Thyroid gland (tissue), 4 donors: Measurements from ENCODE around the gene RGS1. TPM values are rescaled to one million over a fixed set of nuclear protein-coding genes. Genes with fewer than 3 reads are reported as not detected.

ENCODE experiments used
- DNase-seq, 2 donors: peaks; one replicate each; pipeline ENCODE4 v3.0.0-alpha.2; 2019
- H3K27ac ChIP-seq, 3 donors: fragments of 200-600 bp; sonication (generic); 1 replicate in 2 of 3; 2 replicates in 1 of 3; pipeline ENCODE4 v1.5.1; 2016 to 2019; ENCODE audit warnings: mild to moderate bottlenecking in 1 of 3, moderate library complexity in 1 of 3
- H3K27me3 ChIP-seq: fragments of 200-600 bp; sonication (generic); one replicate; pipeline ENCODE4 v1.5.1; 2019
- H3K36me3 ChIP-seq, 2 donors: fragments of 200-600 bp; sonication (generic); one replicate each; pipeline ENCODE4 v1.5.1; 2016 to 2019
- H3K4me1 ChIP-seq, 2 donors: fragments of 200-600 bp; sonication (generic); one replicate each; pipeline ENCODE4 v1.5.1; 2017 to 2019
- H3K4me3 ChIP-seq, 3 donors: fragments of 200-600 bp; sonication (generic); replicated peaks in 1 of 3; 1 replicate in 2 of 3; 2 replicates in 1 of 3; pipeline ENCODE4 v1.5.1; 2016; ENCODE audit warnings: mild to moderate bottlenecking in 1 of 3
- H3K9me3 ChIP-seq: fragments of 200-600 bp; sonication (generic); one replicate; pipeline ENCODE4 v1.5.1; 2017
- CTCF ChIP-seq, 6 experiments: fragments of 200-600 bp in 3 of 6; fragments of 450-650 bp in 3 of 6; sonication (generic) in 3 of 6; IDR thresholded peaks; one replicate each; pipeline ENCODE4 v1.5.1; 2016 to 2019; ENCODE audit warnings: antibody characterized with exemption in 6 of 6, mild to moderate bottlenecking in 2 of 6, inconsistent platforms in 1 of 6, moderate library complexity in 1 of 6
- POLR2A ChIP-seq, 2 donors: fragments of 450-650 bp; IDR thresholded peaks; one replicate each; pipeline ENCODE4 v1.6.1; 2017; ENCODE audit warnings: antibody characterized with exemption in 2 of 2, mild to moderate bottlenecking in 2 of 2, moderate library complexity in 1 of 2
- WGBS, 2 donors: methylation state at CpG; one replicate each; pipeline ENCODE4 v1.1.5; 2017; 5-methylcytosine and 5-hydroxymethylcytosine counted together
- intact Hi-C: fragments of 100-400 bp; cut with DNase I; formaldehyde crosslinking; loops from one replicate; pipeline ENCODE4 v1.15.1; 2023
- total RNA-seq, 4 donors: library from RNA; depleted of rRNA; stranded (reverse); fragments of >200 nt; gene quantifications; one replicate each; pipeline ENCODE4 v1.2.3, GENCODE V29; 2016

Gene RGS1
- total RNA-seq, 4 donors from 2014 or later = 19.7 to 32.6 (median 23.0) TPM

- DNase-seq = no peak
- TF ChIP-seq CTCF (IDR thresholded peaks at IDR 0.05) = no peak
- TF ChIP-seq POLR2A (IDR thresholded peaks at IDR 0.05) = no peak
- no peaks in the 10 kb centered on the region for H3K4me1 ChIP-seq
- WGBS, 2 donors = 84 to 85% methylated on average over 4 of the region's 4 CpGs
- no peaks in the 10 kb centered on the region for H3K36me3 ChIP-seq
- no peak overlapping the region for H3K27ac ChIP-seq
- H3K4me3 ChIP-seq = no peak overlapping the region
- H3K27me3 ChIP-seq = no peaks in the 10 kb centered on the region
- no peaks in the 10 kb centered on the region for H3K9me3 ChIP-seq
- intact Hi-C loops = loop anchor here (2.0 kb wide), 1 partner anchor 16 kb away; no protein-coding TSS in a partner anchor
These were observed 14.3 kb upstream of the RGS1 start for GRCh38 chr1:192561301-192561700.

- intact Hi-C loops = no loop called here
- H3K27me3 ChIP-seq = no peaks in the 10 kb centered on the region
- WGBS, 2 donors = 93 to 96% methylated on average over 3 of the region's 3 CpGs
- H3K4me1 ChIP-seq = no peaks in the 10 kb centered on the region
- H3K27ac ChIP-seq = no peak overlapping the region
- no peaks in the 10 kb centered on the region for H3K9me3 ChIP-seq
- no peak for DNase-seq
- H3K4me3 ChIP-seq = no peak overlapping the region
- H3K36me3 ChIP-seq = no peaks in the 10 kb centered on the region
- no peak for TF ChIP-seq POLR2A (IDR thresholded peaks at IDR 0.05)
These were observed 12.4 kb upstream of the RGS1 start for GRCh38 chr1:192563129-192563528.

- Histone ChIP-seq H3K9me3 (no peaks in the 10 kb centered on the region), H3K4me1 (no peaks in the 10 kb centered on the region), H3K36me3 (no peaks in the 10 kb centered on the region), H3K27me3 (no peaks in the 10 kb centered on the region), H3K4me3 (no peak overlapping the region), H3K27ac (no peak overlapping the region)
- TF ChIP-seq POLR2A (IDR thresholded peaks at IDR 0.05) (no peak), CTCF (IDR thresholded peaks at IDR 0.05) (no peak)
- no peak for DNase-seq
- intact Hi-C loops = no loop called here
- WGBS, 2 donors = 78 to 89% methylated on average over 4 of the region's 4 CpGs
These were observed 11.5 kb upstream of the RGS1 start for GRCh38 chr1:192564099-192564498.

- Histone ChIP-seq H3K27me3 (no peaks in the 10 kb centered on the region), H3K4me1 (no peaks in the 10 kb centered on the region), H3K36me3 (no peaks in the 10 kb centered on the region), H3K4me3 (no peak overlapping the region), H3K27ac (no peak overlapping the region), H3K9me3 (no peaks in the 10 kb centered on the region)
- DNase-seq = no peak
- 91 to 92% methylated on average over 1 of the region's 1 CpG for WGBS, 2 donors
- TF ChIP-seq POLR2A (IDR thresholded peaks at IDR 0.05) = no peak
- TF ChIP-seq CTCF (IDR thresholded peaks at IDR 0.05) = no peak
- intact Hi-C loops = no loop called here
These were observed 9.6 kb upstream of the RGS1 start for GRCh38 chr1:192565946-192566345.

GRCh38 chr1:192566657-192567056, 8.9 kb upstream of the RGS1 start:
- Histone ChIP-seq H3K4me1 (no peaks in the 10 kb centered on the region), H3K36me3 (no peaks in the 10 kb centered on the region), H3K9me3 (no peaks in the 10 kb centered on the region), H3K27ac (no peak overlapping the region), H3K27me3 (no peaks in the 10 kb centered on the region), H3K4me3 (no peak overlapping the region)
- 93 to 94% methylated on average over 3 of the region's 3 CpGs for WGBS, 2 donors
- intact Hi-C loops = no loop called here
- TF ChIP-seq CTCF (IDR thresholded peaks at IDR 0.05) = no peak
- no peak for TF ChIP-seq POLR2A (IDR thresholded peaks at IDR 0.05)
- no peak for DNase-seq

- no peak for DNase-seq
- Histone ChIP-seq H3K9me3 (no peaks in the 10 kb centered on the region), H3K36me3 (no peaks in the 10 kb centered on the region), H3K4me1 (no peaks in the 10 kb centered on the region), H3K27ac (no peak overlapping the region), H3K27me3 (no peaks in the 10 kb centered on the region), H3K4me3 (no peak overlapping the region)
- 87 to 91% methylated on average over 1 of the region's 1 CpG for WGBS, 2 donors
- intact Hi-C loops = no loop called here
- TF ChIP-seq CTCF (IDR thresholded peaks at IDR 0.05) (no peak), POLR2A (IDR thresholded peaks at IDR 0.05) (no peak)
These were observed 7.5 kb upstream of the RGS1 start for GRCh38 chr1:192568063-192568462.
